ENCODE data around the gene RALGPS1. TPM values are rescaled to one million over a fixed set of nuclear protein-coding genes. Genes with fewer than 3 reads are reported as not detected.

Gene RALGPS1
- total and polyA plus RNA-seq, 2 of the 8 experiments (the other 6 are each of a cell fraction or from before 2014, with no cell fraction given), result 20.0 to 23.5 TPM

- H3K9me3 ChIP-seq (ENCODE audit: insufficient read depth in 2 of 2, low read depth in 1 of 2, low read length in 1 of 2), result no peaks in the 10 kb centered on the region
- no peak overlapping the region for H2BK120ac ChIP-seq (replicated peaks; ENCODE audit: low read depth, low read length)
- peak overlapping the region; percentile 76 to 77 for H3K4me2 ChIP-seq (ENCODE audit: insufficient read depth in 1 of 2, low read depth in 2 of 2, low read length in 2 of 2)
- no peak overlapping the region for H3K56ac ChIP-seq (replicated peaks; ENCODE audit: insufficient read length, low read depth, low read length)
- H3K4ac ChIP-seq (replicated peaks; ENCODE audit: insufficient read length, low read depth, low read length), result peak overlapping the region; percentile 11
- ChIA-PET POLR2A (ENCODE audit: partially characterized antibody) (interaction anchor here (0.6 to 2.6 kb wide), 7 partner anchors 11 to 1486 kb away, joined by 3 to 7 read pairs (median 3); partner anchors contain the start of genes LRSAM1 and RPL12), CTCF (ENCODE audit: partially characterized antibody) (interaction anchor here (0.8 to 1.7 kb wide), 7 partner anchors 10 to 676 kb away, joined by 3 to 5 read pairs (median 4); no protein-coding TSS in a partner anchor)
- no peaks in the 10 kb centered on the region for H4K20me1 ChIP-seq (replicated peaks in 1 of 2; ENCODE audit: control insufficient read depth in 1 of 2, insufficient read depth in 2 of 2, low read length in 2 of 2)
- H3K36me3 ChIP-seq (ENCODE audit: control insufficient read depth in 2 of 4, insufficient read depth in 4 of 4, low read length in 3 of 4), result no peaks in the 10 kb centered on the region
- no peak overlapping the region for H2BK5ac ChIP-seq (ENCODE audit: low read depth, low read length)
- no peaks in the 10 kb centered on the region for H3K27me3 ChIP-seq (replicated peaks in 1 of 4; ENCODE audit: control insufficient read depth in 3 of 4, extremely low read depth in 1 of 4, insufficient read depth in 3 of 4, low read length in 3 of 4)
- peak overlapping the region; percentile 53 for H4K5ac ChIP-seq (ENCODE audit: insufficient read length, low read depth, low read length)
- H3K9ac ChIP-seq (replicated peaks in 1 of 4; ENCODE audit: extremely low read depth in 1 of 4, low read depth in 3 of 4, low read length in 3 of 4), result peak overlapping the region; percentile 58 to 65 (median 64); a peak in 6 of 7 replicates
- H2BK12ac ChIP-seq (ENCODE audit: low read depth, low read length), result no peak overlapping the region
- H3K79me2 ChIP-seq (ENCODE audit: control insufficient read depth in 1 of 2, insufficient read depth in 2 of 2, low read length in 2 of 2), result no peaks in the 10 kb centered on the region; a peak in 1 of 4 replicates
- peak overlapping the region; percentile 90 for H2AFZ ChIP-seq (ENCODE audit: low read length)
- no peak overlapping the region; the same call in 1 of the 2 replicates for H3K27ac ChIP-seq (ENCODE audit: low read depth, low read length)
- H3K18ac ChIP-seq (ENCODE audit: extremely low read depth, low read length), result peak overlapping the region; percentile 93; the same call in 1 of the 2 replicates
- no peak overlapping the region for H4K8ac ChIP-seq (ENCODE audit: extremely low read depth, insufficient read depth, low read length)
- DNase-seq (ENCODE audit: low read depth in 1 of 2, low spot score in 2 of 2), result peak; percentile 91 to 94
- 18% methylated on average over 45 of the region's 53 CpGs; no CpG with 5 or more reads in 1 of the 2 experiments for WGBS, 2 experiments (ENCODE audit: extremely low coverage in 1 of 2, insufficient coverage in 1 of 2, insufficient read length in 1 of 2, insufficient replicate concordance in 2 of 2, low coverage in 1 of 2, low lambda C conversion rate in 2 of 2, missing lambda C conversion rate in 1 of 2)
- no peak overlapping the region for H2AK5ac ChIP-seq (ENCODE audit: low read depth, low read length)
- H3K4me1 ChIP-seq (replicated peaks in 1 of 4; ENCODE audit: control insufficient read depth in 3 of 4, insufficient read depth in 4 of 4, low read length in 3 of 4), result peaks cover 5 to 15% (median 11%) of the 10 kb centered on the region in 4 experiments; a peak in 5 of 7 replicates
- FAIRE-seq, result no peak
- H2BK15ac ChIP-seq (ENCODE audit: low read length), result peak overlapping the region; percentile 53; the same call in 1 of the 2 replicates
- no peaks in the 10 kb centered on the region for H3K79me1 ChIP-seq (ENCODE audit: low read depth, low read length)
- peak overlapping the region; percentile 29 for H4K91ac ChIP-seq (replicated peaks; ENCODE audit: insufficient read length, low read length)
- H3K14ac ChIP-seq (ENCODE audit: insufficient read length), result no peak overlapping the region
- no peak overlapping the region for H3K23ac ChIP-seq (ENCODE audit: insufficient read length)
- H2BK20ac ChIP-seq (ENCODE audit: low read length), result no peak overlapping the region
- peak overlapping the region; percentile 73 to 84 (median 80) for H3K4me3 ChIP-seq (ENCODE audit: extremely low read depth in 1 of 4, insufficient read depth in 2 of 4, low read depth in 3 of 4, low read length in 4 of 4)
- peaks cover 2% of the 10 kb centered on the region; the same call in 1 of the 2 replicates for H3K23me2 ChIP-seq (ENCODE audit: low read depth, low read length)
- TF ChIP-seq MAX (IDR thresholded peaks at IDR 0.05), result peak; percentile 75
- TF ChIP-seq POLR2AphosphoS5 (IDR thresholded peaks at IDR 0.05; ENCODE audit: low read depth, low read length), result peak; percentile 59
- TF ChIP-seq SP4 (IDR thresholded peaks at IDR 0.05; ENCODE audit: low read length), result peak; percentile 88; the same call in 1 of the 2 replicates
- no peak for TF ChIP-seq RBBP5 (IDR thresholded peaks at IDR 0.05; ENCODE audit: borderline replicate concordance, low read depth, low read length)
- peak; percentile 90 for TF ChIP-seq SP1 (IDR thresholded peaks at IDR 0.05; ENCODE audit: low read depth, low read length)
- no peak for TF ChIP-seq CTBP2 (IDR thresholded peaks at IDR 0.05; ENCODE audit: borderline replicate concordance, insufficient read depth, insufficient read length, low read length)
- TF ChIP-seq SIN3A (conservative IDR thresholded peaks at IDR 0.05 in 1 of 2, IDR thresholded peaks at IDR 0.05 in 1 of 2; ENCODE audit: low read depth in 1 of 2, low read length in 2 of 2), result 0 out of 4 replicates have a peak, but pooled peaks of 1 of the 2 experiments have one; percentile 25
- peak; percentile 67; the same call in 1 of the 2 replicates for TF ChIP-seq PHF8 (conservative IDR thresholded peaks at IDR 0.05; ENCODE audit: low read depth, low read length)
- peak; percentile 95 for TF ChIP-seq KDM4A (IDR thresholded peaks at IDR 0.05; ENCODE audit: low read depth, low read length, severe bottlenecking)
- peak; percentile 94 for TF ChIP-seq CREB1 (IDR thresholded peaks at IDR 0.05)
Observed at GRCh38 chr9:127244609-127245601, 330.3 kb downstream of the RALGPS1 start.

Measured in H1 (cell line).